ENCODE measurements around the gene OR2F2. TPM values are rescaled to one million over a fixed set of nuclear protein-coding genes. Genes with fewer than 3 reads are reported as not detected.

Gene OR2F2
- total and polyA plus RNA-seq, 12 donors: not detected

GRCh38 chr7:143978585-143978984 lies 43.6 kb downstream of the OR2F2 start:
- 82 to 91% (median 87%) methylated on average over 2 of the region's 2 CpGs for WGBS, 4 donors
- H3K9me3 ChIP-seq (replicated peaks in 1 of 3): no peaks in the 10 kb centered on the region
- no peaks in the 10 kb centered on the region for H3K27me3 ChIP-seq
- no peaks in the 10 kb centered on the region for H3K4me1 ChIP-seq (replicated peaks in 1 of 2)
- TF ChIP-seq CTCF (IDR thresholded peaks at IDR 0.05): no peak
- TF ChIP-seq POLR2A (IDR thresholded peaks at IDR 0.05): no peak
- intact Hi-C loops (cut with DNase I): no loop called here
- no peak overlapping the region for H3K4me3 ChIP-seq
- H3K36me3 ChIP-seq (replicated peaks in 1 of 2): no peaks in the 10 kb centered on the region
- H3K27ac ChIP-seq: no peak overlapping the region
- DNase-seq: no peak

GRCh38 chr7:143979359-143979758 lies 44.3 kb downstream of the OR2F2 start:
- Histone ChIP-seq H3K4me3 (no peak overlapping the region), H3K4me1 (replicated peaks in 1 of 2) (no peaks in the 10 kb centered on the region), H3K27ac (no peak overlapping the region), H3K36me3 (replicated peaks in 1 of 2) (no peaks in the 10 kb centered on the region), H3K27me3 (no peaks in the 10 kb centered on the region), H3K9me3 (replicated peaks in 1 of 3) (no peaks in the 10 kb centered on the region)
- intact Hi-C loops (cut with DNase I): no loop called here
- no peak for DNase-seq
- TF ChIP-seq CTCF (IDR thresholded peaks at IDR 0.05) (no peak), POLR2A (IDR thresholded peaks at IDR 0.05) (no peak)
- 76 to 100% (median 80%) methylated on average over 1 of the region's 1 CpG for WGBS, 4 donors

- Histone ChIP-seq H3K27ac (no peak overlapping the region), H3K36me3 (replicated peaks in 1 of 2) (no peaks in the 10 kb centered on the region), H3K4me3 (no peak overlapping the region), H3K4me1 (replicated peaks in 1 of 2) (no peaks in the 10 kb centered on the region), H3K27me3 (no peaks in the 10 kb centered on the region), H3K9me3 (replicated peaks in 1 of 3) (no peaks in the 10 kb centered on the region)
- TF ChIP-seq CTCF (IDR thresholded peaks at IDR 0.05) (no peak), POLR2A (IDR thresholded peaks at IDR 0.05) (no peak)
- DNase-seq: no peak
- intact Hi-C loops (cut with DNase I): no loop called here
- WGBS, 4 donors: 58 to 74% (median 68%) methylated on average over 2 of the region's 2 CpGs
Observed at GRCh38 chr7:143979998-143980397, 45.0 kb downstream of the OR2F2 start.

GRCh38 chr7:143980746-143981510 lies 45.9 kb downstream of the OR2F2 start:
- Histone ChIP-seq H3K27ac (no peak overlapping the region), H3K9me3 (replicated peaks in 1 of 3) (no peaks in the 10 kb centered on the region), H3K36me3 (replicated peaks in 1 of 2) (no peaks in the 10 kb centered on the region), H3K4me1 (replicated peaks in 1 of 2) (no peaks in the 10 kb centered on the region), H3K4me3 (no peak overlapping the region), H3K27me3 (no peaks in the 10 kb centered on the region)
- TF ChIP-seq POLR2A (IDR thresholded peaks at IDR 0.05) (no peak), CTCF (IDR thresholded peaks at IDR 0.05) (no peak)
- WGBS, 4 donors: 94 to 97% (median 96%) methylated on average over 10 of the region's 10 CpGs
- DNase-seq: no peak
- intact Hi-C loops (cut with DNase I): no loop called here
